Peyer's patch (tissue), 4 donors: Measurements from ENCODE around the gene SEC23A. TPM values are rescaled to one million over a fixed set of nuclear protein-coding genes. Genes with fewer than 3 reads are reported as not detected.
"Not testable (repeated sequence)": the region's sequence is repeated elsewhere in the genome, so short reads cannot be mapped to it uniquely, and the experiment has no call there.

ENCODE experiments used
- DNase-seq, 3 donors: peaks; one replicate each; pipeline ENCODE4 v3.0.0-alpha.2; 2017 to 2019
- H3K27ac ChIP-seq, 4 donors: fragments of 200-600 bp; sonication (generic); one replicate each; pipeline ENCODE4 v1.5.1; 2016 to 2019
- H3K27me3 ChIP-seq, 2 donors: fragments of 200-600 bp; sonication (generic); one replicate each; pipeline ENCODE4 v1.5.1; 2019
- H3K36me3 ChIP-seq, 3 donors: fragments of 200-600 bp; sonication (generic); one replicate each; pipeline ENCODE4 v1.5.1; 2016 to 2019
- H3K4me1 ChIP-seq, 4 donors: fragments of 200-600 bp; sonication (generic); one replicate each; pipeline ENCODE4 v1.5.1; 2016 to 2019
- H3K4me3 ChIP-seq, 4 donors: fragments of 200-600 bp; sonication (generic); 1 replicate in 3 of 4; 2 replicates in 1 of 4; pipeline ENCODE4 v1.5.1; 2016 to 2019; ENCODE audit warnings: mild to moderate bottlenecking in 1 of 4
- H3K9me3 ChIP-seq, 4 donors: fragments of 200-600 bp; sonication (generic); one replicate each; pipeline ENCODE4 v1.5.1; 2016 to 2019; ENCODE audit warnings: mild to moderate bottlenecking in 1 of 4
- POLR2A ChIP-seq, 2 donors: fragments of 450-650 bp; IDR thresholded peaks; one replicate each; pipeline ENCODE4 v1.5.1; 2017; ENCODE audit warnings: antibody characterized with exemption in 2 of 2, mild to moderate bottlenecking in 2 of 2, moderate library complexity in 2 of 2
- total RNA-seq, 4 donors: library from RNA; depleted of rRNA; stranded (reverse); fragments of >200 nt; gene quantifications; one replicate each; pipeline ENCODE4 v1.1.0, GENCODE V29; 2016
- TF ChIP-seq, protein P1 (sequence below), 6 experiments: fragments of 450-650 bp in 4 of 6; fragments of 200-600 bp in 2 of 6; sonication (generic) in 1 of 6; IDR thresholded peaks; one replicate each; pipeline ENCODE4 v1.5.1; 2017 to 2019; ENCODE audit warnings: antibody characterized with exemption in 6 of 6, mild to moderate bottlenecking in 3 of 6, moderate library complexity in 1 of 6

SEC23A gene
- 100 to 1,000 TPM; 118 to 260 (median 188) TPM for total RNA-seq

GRCh38 chr14:39102969-39103957 lies at the start of gene SEC23A:
Gene SEC23A, minus strand, starts transcription at chr14:39103235. Its CDS starts 7,117 bp downstream, at chr14:39096118.
- H3K4me1 ChIP-seq: peaks cover 0 to 42% (median 0%) of the 10 kb centered on the region in 4 donors
- no peaks in the 10 kb centered on the region for H3K9me3 ChIP-seq
- no peaks in the 10 kb centered on the region for H3K36me3 ChIP-seq
- H3K4me3 ChIP-seq: peak within 1 kb of the TSS; percentile 76 to 93 (median 86)
- peak; percentile 93 to 97 (median 96) for DNase-seq
- peak within 1 kb of the TSS; percentile 91 to 100 (median 98) for H3K27ac ChIP-seq
- no peaks in the 10 kb centered on the region for H3K27me3 ChIP-seq
- TF ChIP-seq, protein P1, sequence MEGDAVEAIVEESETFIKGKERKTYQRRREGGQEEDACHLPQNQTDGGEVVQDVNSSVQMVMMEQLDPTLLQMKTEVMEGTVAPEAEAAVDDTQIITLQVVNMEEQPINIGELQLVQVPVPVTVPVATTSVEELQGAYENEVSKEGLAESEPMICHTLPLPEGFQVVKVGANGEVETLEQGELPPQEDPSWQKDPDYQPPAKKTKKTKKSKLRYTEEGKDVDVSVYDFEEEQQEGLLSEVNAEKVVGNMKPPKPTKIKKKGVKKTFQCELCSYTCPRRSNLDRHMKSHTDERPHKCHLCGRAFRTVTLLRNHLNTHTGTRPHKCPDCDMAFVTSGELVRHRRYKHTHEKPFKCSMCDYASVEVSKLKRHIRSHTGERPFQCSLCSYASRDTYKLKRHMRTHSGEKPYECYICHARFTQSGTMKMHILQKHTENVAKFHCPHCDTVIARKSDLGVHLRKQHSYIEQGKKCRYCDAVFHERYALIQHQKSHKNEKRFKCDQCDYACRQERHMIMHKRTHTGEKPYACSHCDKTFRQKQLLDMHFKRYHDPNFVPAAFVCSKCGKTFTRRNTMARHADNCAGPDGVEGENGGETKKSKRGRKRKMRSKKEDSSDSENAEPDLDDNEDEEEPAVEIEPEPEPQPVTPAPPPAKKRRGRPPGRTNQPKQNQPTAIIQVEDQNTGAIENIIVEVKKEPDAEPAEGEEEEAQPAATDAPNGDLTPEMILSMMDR (IDR thresholded peaks at IDR 0.05): no peak
- peak; percentile 71 to 93 for TF ChIP-seq POLR2A (IDR thresholded peaks at IDR 0.05)

DNA sequence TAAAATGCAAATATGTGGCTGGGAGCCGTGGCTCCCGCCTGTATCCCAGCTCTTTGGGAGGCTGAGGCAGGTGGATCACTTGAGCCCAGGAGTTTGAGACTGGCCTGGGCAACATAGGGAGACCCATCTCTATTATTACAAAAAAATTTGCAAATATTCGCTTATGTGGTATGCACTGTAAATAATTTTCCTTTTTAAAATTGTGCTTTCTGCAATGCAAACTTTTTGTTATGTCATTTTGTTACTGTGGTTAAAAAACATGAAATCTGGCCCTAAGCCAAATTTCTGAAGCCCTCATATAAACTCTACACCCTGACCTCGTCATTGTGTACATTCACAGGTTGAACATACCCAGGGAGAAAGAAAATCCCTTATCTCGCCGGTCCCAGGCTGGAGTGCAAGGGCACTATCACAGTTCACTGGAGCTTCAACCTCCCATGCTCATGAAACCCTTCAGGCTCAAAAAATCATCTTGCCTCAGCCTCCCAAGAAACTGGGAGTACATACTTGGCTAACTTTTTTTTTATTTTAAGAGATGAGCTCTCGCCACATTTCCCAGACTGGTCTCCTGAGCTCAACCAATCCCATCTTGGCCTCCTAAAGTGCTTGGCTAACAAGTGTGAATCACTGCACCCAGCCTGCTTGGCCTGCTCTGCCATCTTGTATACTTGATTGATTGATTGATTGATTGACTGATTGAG lies 42.4 kb upstream of the SEC23A start:
- Histone ChIP-seq H3K36me3 (peaks cover 0 to 28% (median 0%) of the 10 kb centered on the region in 3 donors), H3K9me3 (no peaks in the 10 kb centered on the region), H3K4me1 (no peaks in the 10 kb centered on the region), H3K27ac (no peak overlapping the region), H3K27me3 (no peaks in the 10 kb centered on the region), H3K4me3 (no peak overlapping the region)
- DNase-seq: no peak
- no peak for TF ChIP-seq POLR2A (IDR thresholded peaks at IDR 0.05)
- TF ChIP-seq, protein P1 (IDR thresholded peaks at IDR 0.05): no peak

GRCh38 chr14:39143226-39143625 lies 40.2 kb upstream of the SEC23A start:
- H3K9me3 ChIP-seq, H3K4me3 ChIP-seq, H3K27me3 ChIP-seq, H3K4me1 ChIP-seq, H3K36me3 ChIP-seq, DNase-seq, H3K27ac ChIP-seq: not testable (repeated sequence)

GRCh38 chr14:39141623-39142022 lies 38.6 kb upstream of the SEC23A start:
- not testable (repeated sequence) for H3K27ac ChIP-seq, H3K27me3 ChIP-seq, H3K9me3 ChIP-seq, H3K4me1 ChIP-seq, DNase-seq, H3K36me3 ChIP-seq, H3K4me3 ChIP-seq

DNA sequence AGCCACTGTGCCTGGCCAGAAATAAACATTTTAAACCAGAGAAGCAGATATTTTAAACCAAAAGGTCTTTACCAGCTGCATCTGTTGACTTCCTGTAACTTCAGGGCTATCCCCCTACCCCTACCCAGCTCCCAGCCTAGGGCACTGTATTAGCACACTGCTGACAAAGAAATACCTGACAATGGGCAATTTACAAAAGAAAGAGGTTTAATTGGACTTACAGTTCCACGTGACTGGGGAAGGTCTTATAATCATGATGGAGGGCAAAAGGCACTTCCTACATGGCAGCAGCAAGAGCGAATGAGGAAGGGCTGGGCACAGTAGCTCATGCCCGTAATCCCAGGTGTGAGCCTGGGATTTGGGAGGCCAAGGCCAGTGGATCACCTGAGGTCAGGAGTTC lies 37.1 kb upstream of the SEC23A start:
- H3K27me3 ChIP-seq: no peaks in the 10 kb centered on the region
- H3K9me3 ChIP-seq: no peaks in the 10 kb centered on the region
- H3K27ac ChIP-seq: no peak overlapping the region
- H3K36me3 ChIP-seq: peaks cover 0 to 7% (median 0%) of the 10 kb centered on the region in 3 donors
- no peaks in the 10 kb centered on the region for H3K4me1 ChIP-seq
- no peak for DNase-seq
- no peak overlapping the region for H3K4me3 ChIP-seq
- TF ChIP-seq, protein P1 (IDR thresholded peaks at IDR 0.05): no peak
- no peak for TF ChIP-seq POLR2A (IDR thresholded peaks at IDR 0.05)

- Histone ChIP-seq H3K4me3 (no peak overlapping the region), H3K36me3 (peaks cover 0 to 15% (median 0%) of the 10 kb centered on the region in 3 donors), H3K9me3 (no peaks in the 10 kb centered on the region), H3K27ac (no peak overlapping the region), H3K4me1 (no peaks in the 10 kb centered on the region), H3K27me3 (no peaks in the 10 kb centered on the region)
- TF ChIP-seq POLR2A (IDR thresholded peaks at IDR 0.05): no peak
- TF ChIP-seq, protein P1 (IDR thresholded peaks at IDR 0.05): no peak
- DNase-seq: no peak
Measured at GRCh38 chr14:39138440-39138839, 35.4 kb upstream of the SEC23A start.

GRCh38 chr14:39137835-39138234 lies 34.8 kb upstream of the SEC23A start:
- H3K36me3 ChIP-seq: peaks cover 0 to 15% (median 0%) of the 10 kb centered on the region in 3 donors
- H3K4me1 ChIP-seq, H3K9me3 ChIP-seq, H3K27ac ChIP-seq, DNase-seq, H3K27me3 ChIP-seq, H3K4me3 ChIP-seq: not testable (repeated sequence)
